Nephron (organoid): Measurements from ENCODE around the gene HS3ST2.

Experiments used
- H3K27ac Mint-ChIP-seq, 3 experiments: 2 replicates each; pipeline ENCODE4 v1.8.0; 2020; ENCODE audit warnings: mixed read lengths in 3 of 3, mild to moderate bottlenecking in 2 of 3, moderate library complexity in 1 of 3
- H3K27me3 Mint-ChIP-seq: 2 replicates; pipeline ENCODE4 v1.8.0; 2021; ENCODE audit warnings: low read depth, mild to moderate bottlenecking, moderate library complexity, mixed read lengths
- H3K36me3 Mint-ChIP-seq: 2 replicates; pipeline ENCODE4 v1.8.0; 2020; ENCODE audit warnings: low read depth, mixed read lengths
- H3K4me1 Mint-ChIP-seq: 2 replicates; pipeline ENCODE4 v1.8.0; 2020; ENCODE audit warnings: mixed read lengths
- H3K4me3 Mint-ChIP-seq, 3 experiments: 2 replicates each; pipeline ENCODE4 v1.8.0; 2020; ENCODE audit warnings: mild to moderate bottlenecking in 3 of 3, mixed read lengths in 3 of 3, moderate library complexity in 2 of 3
- H3K9me3 Mint-ChIP-seq: 2 replicates; pipeline ENCODE4 v1.8.0; 2020; ENCODE audit warnings: mixed read lengths
- TF ChIP-seq, protein P1 (sequence below), 3 experiments: fragments of 200-600 bp; sonication (generic); IDR thresholded peaks; one replicate each; pipeline ENCODE4 v1.5.0; 2021; ENCODE audit warnings: antibody characterized with exemption in 3 of 3; ENCODE audit not compliant: unreplicated experiment in 3 of 3

Gene HS3ST2

DNA sequence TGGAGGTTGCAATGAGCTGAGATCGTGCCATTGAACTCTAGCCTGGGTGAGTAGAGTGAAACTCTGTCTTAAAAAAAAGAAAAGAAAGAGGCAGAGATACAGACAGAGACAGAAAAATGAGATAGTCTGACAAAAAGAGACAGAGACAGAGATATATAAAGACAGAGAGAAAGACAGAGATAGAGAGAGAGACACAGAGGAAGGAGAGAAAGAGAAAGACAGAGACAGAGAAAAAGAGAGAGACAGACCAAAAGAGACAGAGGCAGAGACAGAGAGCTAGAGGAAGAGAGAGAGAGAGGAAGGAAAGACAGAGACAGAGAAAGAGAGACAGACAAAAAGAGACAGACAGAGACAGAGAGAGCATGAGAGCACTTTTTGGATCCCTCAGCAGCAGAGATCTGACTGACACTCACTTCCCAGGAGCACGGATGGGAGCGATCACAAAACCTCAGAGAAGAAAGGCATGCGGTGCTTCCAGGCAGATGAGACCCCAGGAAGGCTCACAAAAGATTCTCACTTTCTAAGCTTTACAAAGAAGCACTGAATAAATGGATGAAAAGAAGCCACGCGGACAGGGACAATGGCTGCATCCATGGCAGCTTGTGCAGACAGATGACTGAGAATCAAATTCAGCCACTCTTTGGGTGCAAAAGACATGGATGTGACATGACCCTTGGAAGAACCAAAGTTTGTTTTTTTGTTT, 38.6 kb upstream of the HS3ST2 start:
- TF ChIP-seq, protein P1, sequence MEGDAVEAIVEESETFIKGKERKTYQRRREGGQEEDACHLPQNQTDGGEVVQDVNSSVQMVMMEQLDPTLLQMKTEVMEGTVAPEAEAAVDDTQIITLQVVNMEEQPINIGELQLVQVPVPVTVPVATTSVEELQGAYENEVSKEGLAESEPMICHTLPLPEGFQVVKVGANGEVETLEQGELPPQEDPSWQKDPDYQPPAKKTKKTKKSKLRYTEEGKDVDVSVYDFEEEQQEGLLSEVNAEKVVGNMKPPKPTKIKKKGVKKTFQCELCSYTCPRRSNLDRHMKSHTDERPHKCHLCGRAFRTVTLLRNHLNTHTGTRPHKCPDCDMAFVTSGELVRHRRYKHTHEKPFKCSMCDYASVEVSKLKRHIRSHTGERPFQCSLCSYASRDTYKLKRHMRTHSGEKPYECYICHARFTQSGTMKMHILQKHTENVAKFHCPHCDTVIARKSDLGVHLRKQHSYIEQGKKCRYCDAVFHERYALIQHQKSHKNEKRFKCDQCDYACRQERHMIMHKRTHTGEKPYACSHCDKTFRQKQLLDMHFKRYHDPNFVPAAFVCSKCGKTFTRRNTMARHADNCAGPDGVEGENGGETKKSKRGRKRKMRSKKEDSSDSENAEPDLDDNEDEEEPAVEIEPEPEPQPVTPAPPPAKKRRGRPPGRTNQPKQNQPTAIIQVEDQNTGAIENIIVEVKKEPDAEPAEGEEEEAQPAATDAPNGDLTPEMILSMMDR (IDR thresholded peaks at IDR 0.05; ENCODE audit: unreplicated experiment in 3 of 3): no peak
- Mint-ChIP-seq H3K4me1 (no peaks in the 10 kb centered on the region), H3K27ac (no peak overlapping the region), H3K9me3 (no peaks in the 10 kb centered on the region), H3K27me3 (peaks cover 29% of the 10 kb centered on the region), H3K36me3 (no peaks in the 10 kb centered on the region), H3K4me3 (no peak overlapping the region)

DNA sequence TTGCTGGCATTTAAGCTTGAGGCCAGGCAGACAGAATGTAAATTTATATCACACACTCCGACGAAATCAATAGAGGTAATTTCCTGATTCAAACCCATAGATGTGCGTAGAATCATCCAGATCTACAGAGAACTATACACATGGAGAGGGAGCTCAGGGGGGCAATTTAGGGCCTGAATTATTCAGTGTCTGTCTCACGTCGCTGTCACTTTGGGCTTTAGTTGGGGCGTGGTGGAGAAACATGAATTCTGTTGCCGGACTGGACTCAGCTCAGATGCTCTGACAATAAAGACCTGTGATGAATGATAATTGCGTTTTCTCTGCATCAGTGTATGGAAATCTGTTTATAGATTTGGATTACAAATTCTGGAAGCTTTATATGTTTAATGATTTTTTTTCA, 32.5 kb upstream of the HS3ST2 start:
- Mint-ChIP-seq H3K4me1 (no peaks in the 10 kb centered on the region), H3K4me3 (no peak overlapping the region), H3K27me3 (no peaks in the 10 kb centered on the region), H3K9me3 (no peaks in the 10 kb centered on the region), H3K27ac (no peak overlapping the region), H3K36me3 (no peaks in the 10 kb centered on the region)
- TF ChIP-seq, protein P1 (IDR thresholded peaks at IDR 0.05; ENCODE audit: unreplicated experiment in 3 of 3): no peak

DNA sequence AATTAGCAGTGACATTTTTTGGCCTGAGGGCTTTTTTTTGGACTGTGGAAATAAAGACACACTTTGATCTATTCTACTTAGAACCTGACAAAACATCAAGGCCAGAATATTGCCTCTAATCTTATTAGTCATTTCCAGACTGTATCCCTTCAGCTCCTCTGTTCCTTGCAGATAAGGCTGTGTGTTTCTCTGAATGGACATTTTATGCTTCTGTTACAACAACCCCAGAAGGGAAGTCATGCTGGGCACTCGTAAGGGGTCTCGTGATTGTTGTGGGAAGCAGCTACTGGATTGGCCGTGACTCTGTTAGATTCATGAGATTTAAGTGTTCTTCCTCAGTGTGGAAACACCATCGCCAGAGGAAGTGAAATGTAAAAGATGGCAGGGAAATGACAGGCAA, 31.6 kb upstream of the HS3ST2 start:
- Mint-ChIP-seq H3K27me3 (no peaks in the 10 kb centered on the region), H3K4me3 (no peak overlapping the region), H3K27ac (no peak overlapping the region), H3K36me3 (no peaks in the 10 kb centered on the region), H3K4me1 (no peaks in the 10 kb centered on the region), H3K9me3 (no peaks in the 10 kb centered on the region)
- TF ChIP-seq, protein P1 (IDR thresholded peaks at IDR 0.05; ENCODE audit: unreplicated experiment in 3 of 3): no peak

DNA sequence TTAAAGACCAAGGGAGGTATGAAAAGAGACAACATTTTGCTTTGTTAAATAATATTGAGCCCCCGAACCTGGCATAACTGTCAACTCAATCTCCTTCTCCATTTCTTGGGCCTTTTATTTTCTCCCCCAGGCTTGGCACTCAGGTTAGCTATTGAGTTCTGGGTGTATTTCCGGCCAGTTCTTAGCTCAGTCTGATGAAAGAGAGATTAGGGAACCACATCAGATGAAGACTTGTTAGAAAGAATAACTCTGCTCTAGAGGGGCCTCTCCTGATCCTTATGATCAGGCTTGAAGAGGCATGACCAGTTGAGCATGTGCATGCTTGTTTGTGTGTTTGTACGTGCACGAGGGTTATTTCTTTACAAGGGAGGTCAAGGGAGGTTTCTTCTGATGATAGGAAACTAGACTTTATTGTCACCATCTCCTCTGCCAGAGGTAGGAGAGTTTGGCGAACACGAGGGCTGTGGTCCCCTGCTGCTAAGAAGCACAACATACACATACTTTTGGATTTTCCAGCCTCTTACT, 29.2 kb upstream of the HS3ST2 start:
- H3K9me3 Mint-ChIP-seq: no peaks in the 10 kb centered on the region
- no peak overlapping the region for H3K4me3 Mint-ChIP-seq
- peaks cover 3% of the 10 kb centered on the region for H3K27me3 Mint-ChIP-seq
- no peaks in the 10 kb centered on the region for H3K36me3 Mint-ChIP-seq
- no peaks in the 10 kb centered on the region for H3K4me1 Mint-ChIP-seq
- TF ChIP-seq, protein P1 (IDR thresholded peaks at IDR 0.05; ENCODE audit: unreplicated experiment in 3 of 3): no peak
- H3K27ac Mint-ChIP-seq: no peak overlapping the region

DNA sequence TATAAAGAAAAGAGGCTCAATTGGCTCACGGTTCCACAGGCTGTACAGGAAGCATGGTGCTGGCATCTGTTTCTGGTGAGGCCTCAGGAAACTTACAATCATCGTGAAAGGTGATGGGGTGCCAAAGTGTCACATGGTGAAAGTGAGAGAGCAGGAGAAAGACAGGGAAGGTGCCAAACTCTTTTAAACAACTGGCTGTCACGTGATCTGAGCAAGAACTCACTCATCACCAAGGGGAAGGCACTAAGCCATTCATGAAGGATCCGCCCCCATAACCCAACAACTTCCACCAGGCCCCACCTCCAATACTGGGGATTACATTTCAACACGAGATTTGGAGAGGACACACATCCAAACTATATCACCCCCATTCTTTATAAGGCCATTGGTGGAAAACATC, 28.4 kb upstream of the HS3ST2 start:
- TF ChIP-seq, protein P1 (IDR thresholded peaks at IDR 0.05; ENCODE audit: unreplicated experiment in 3 of 3): no peak
- Mint-ChIP-seq H3K4me1 (no peaks in the 10 kb centered on the region), H3K27ac (no peak overlapping the region), H3K27me3 (peaks cover 3% of the 10 kb centered on the region), H3K9me3 (no peaks in the 10 kb centered on the region), H3K36me3 (no peaks in the 10 kb centered on the region), H3K4me3 (no peak overlapping the region)

DNA sequence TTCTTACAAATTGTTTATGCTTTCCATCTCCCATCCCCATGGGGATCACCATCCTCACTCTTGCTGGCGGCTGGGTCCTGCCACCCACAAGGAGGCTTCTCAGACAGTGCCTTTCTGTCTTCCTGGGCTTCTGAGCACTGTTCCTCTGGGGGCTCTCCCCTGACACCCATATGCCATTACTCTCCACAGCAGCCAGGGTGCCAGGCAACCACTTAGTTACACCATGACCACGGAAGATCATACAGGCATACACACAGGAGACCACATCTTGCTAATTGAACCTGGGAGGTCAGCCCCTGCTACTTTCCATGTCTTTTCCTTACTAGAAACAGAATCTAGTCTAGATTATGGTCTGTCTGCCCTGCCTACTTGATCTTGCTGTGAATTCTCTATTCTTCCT, 27.7 kb upstream of the HS3ST2 start:
- no peak overlapping the region for H3K4me3 Mint-ChIP-seq
- no peak overlapping the region for H3K27ac Mint-ChIP-seq
- no peaks in the 10 kb centered on the region for H3K9me3 Mint-ChIP-seq
- TF ChIP-seq, protein P1 (IDR thresholded peaks at IDR 0.05; ENCODE audit: unreplicated experiment in 3 of 3): no peak
- no peaks in the 10 kb centered on the region for H3K36me3 Mint-ChIP-seq
- H3K27me3 Mint-ChIP-seq: peaks cover 3% of the 10 kb centered on the region
- H3K4me1 Mint-ChIP-seq: no peaks in the 10 kb centered on the region
